A549 (cell line): ENCODE measurements around the gene TRAPPC10. TPM values are rescaled to one million over a fixed set of nuclear protein-coding genes. Genes with fewer than 3 reads are reported as not detected.

Experiments used
- ATAC-seq, 2 experiments: fragments of 200-7000 bp in 1 of 2; fragments of >200 bp in 1 of 2; cut with Nextera tagmentation in 1 of 2; cut with Tn5 transposase in 1 of 2; 3 replicates each; pipeline versions ENCODE4 v1.8.0 to v1.9.1; 2018 to 2020; ENCODE audit warnings: mild to moderate bottlenecking in 1 of 2, moderate library complexity in 1 of 2
- CTCF ChIA-PET: fragments of 300-600 bp; sonication (Branson Sonifier 250); formaldehyde crosslinking; extraction: SDS; loops from one replicate; lab custom pipeline; 2021; ENCODE audit warnings: antibody characterized with exemption, inconsistent platforms; lab: Yijun Ruan, JAX
- POLR2A ChIA-PET: fragments of 350-600 bp; formaldehyde crosslinking; extraction: SDS; loops from one replicate; lab custom pipeline; 2021; ENCODE audit warnings: antibody characterized with exemption, inconsistent platforms; lab: Yijun Ruan, JAX
- DNase-seq, 2 experiments: peaks; one replicate each; pipeline versions ENCODE4 v3.0.0 to v3.0.0-alpha.2; 2011 to 2016; ENCODE audit warnings: low read depth in 1 of 2, low spot score in 1 of 2
- FAIRE-seq: peaks from 2 replicates; lab custom pipeline; 2011; peaks lifted over from hg19 to GRCh38; lab: Jason Lieb, UNC
- H3K27ac ChIP-seq, 2 experiments: fragments of >200 bp; sonication (Bioruptor Twin); formaldehyde crosslinking; 3 replicates each; pipeline ENCODE4 v1.5.1; 2016 to 2017
- H3K4me1 ChIP-seq: fragments of >200 bp; sonication (Bioruptor Twin); formaldehyde crosslinking; 3 replicates; pipeline ENCODE4 v1.6.1; 2016
- H3K4me2 ChIP-seq: fragments of >200 bp; sonication (Bioruptor Twin); formaldehyde crosslinking; 3 replicates; pipeline ENCODE4 v1.6.1; 2016
- H3K4me3 ChIP-seq: fragments of >200 bp; sonication (Bioruptor Twin); formaldehyde crosslinking; 3 replicates; pipeline ENCODE4 v1.5.1; 2016
- H3K9me3 ChIP-seq: fragments of >200 bp; sonication (Bioruptor Twin); formaldehyde crosslinking; 3 replicates; pipeline ENCODE4 v1.6.1; 2016
- ATOH8 ChIP-seq: fragments of 250-450 bp; sonication (Bioruptor Pico); IDR thresholded peaks from 2 replicates; pipeline ENCODE4 v1.5.0; 2020; ENCODE audit warnings: low read depth, mild to moderate bottlenecking, moderate library complexity
- BCL3 ChIP-seq: fragments of >200 bp; sonication (Bioruptor Twin); formaldehyde crosslinking; IDR thresholded peaks from 3 replicates; pipeline ENCODE4 v1.6.1; 2016
- BHLHE40 ChIP-seq: IDR thresholded peaks from 2 replicates; pipeline ENCODE4 v1.6.1; 2012; ENCODE audit warnings: low read depth, low read length, inconsistent platforms
- CBX2 ChIP-seq: fragments of 200-600 bp; sonication (generic); IDR thresholded peaks from 2 replicates; pipeline ENCODE4 v1.6.1; 2016; ENCODE audit warnings: low read depth, mild to moderate bottlenecking, borderline replicate concordance
- CHD4 ChIP-seq: fragments of 200-600 bp; sonication (generic); IDR thresholded peaks from 2 replicates; pipeline ENCODE4 v1.6.1; 2016; ENCODE audit warnings: antibody characterized with exemption, mild to moderate bottlenecking, borderline replicate concordance
- CTCF ChIP-seq: fragments of >200 bp; sonication (Bioruptor Twin); formaldehyde crosslinking; IDR thresholded peaks from 3 replicates; pipeline ENCODE4 v1.5.1; 2016
- EHF ChIP-seq: fragments of 250-450 bp; sonication (Bioruptor Pico); IDR thresholded peaks from 2 replicates; pipeline ENCODE4 v1.5.0; 2020; ENCODE audit warnings: mild to moderate bottlenecking
- FOSL2 ChIP-seq, 2 experiments: fragments of 450-650 bp in 1 of 2; fragments of >200 bp in 1 of 2; sonication (Bioruptor Twin) in 1 of 2; formaldehyde crosslinking; IDR thresholded peaks; 2 replicates each; pipeline versions ENCODE4 v1.5.0 to v1.6.1; 2016 to 2020; ENCODE audit warnings: mild to moderate bottlenecking in 1 of 2, moderate library complexity in 1 of 2
- HEYL ChIP-seq: fragments of 250-450 bp; sonication (Bioruptor Pico); IDR thresholded peaks from 2 replicates; pipeline ENCODE4 v1.8.0; 2021; ENCODE audit warnings: mild to moderate bottlenecking, moderate library complexity
- HOXA7 ChIP-seq: fragments of 250-450 bp; sonication (Bioruptor Pico); IDR thresholded peaks from 2 replicates; pipeline ENCODE4 v1.5.0; 2020; ENCODE audit warnings: mild to moderate bottlenecking, moderate library complexity
- HOXB13 ChIP-seq: fragments of 250-450 bp; sonication (Bioruptor Pico); IDR thresholded peaks from 2 replicates; pipeline ENCODE4 v1.5.0; 2020; ENCODE audit warnings: low read depth, mild to moderate bottlenecking, moderate library complexity
- JUNB ChIP-seq: fragments of >200 bp; sonication (Bioruptor Twin); formaldehyde crosslinking; IDR thresholded peaks from 2 replicates; pipeline ENCODE4 v1.6.1; 2016
- MAZ ChIP-seq: fragments of 150-350 bp; IDR thresholded peaks from 2 replicates; pipeline ENCODE4 v1.6.1; 2014; ENCODE audit warnings: antibody characterized with exemption, low read depth, low read length, borderline replicate concordance
- MYC ChIP-seq: IDR thresholded peaks from 2 replicates; pipeline ENCODE4 v1.6.1; 2012; ENCODE audit warnings: mild to moderate bottlenecking, inconsistent platforms, low read length, improper control_type of control experiment, borderline replicate concordance
- NFE2L2 ChIP-seq: fragments of 150-350 bp; conservative IDR thresholded peaks from 2 replicates; pipeline ENCODE4 v1.6.1; 2014; ENCODE audit warnings: low read length
- PHF8 ChIP-seq: fragments of 200-600 bp; sonication (generic); IDR thresholded peaks from 2 replicates; pipeline ENCODE4 v1.6.1; 2016; ENCODE audit warnings: low read depth, mild to moderate bottlenecking, antibody characterized with exemption, moderate library complexity, borderline replicate concordance
- RCOR1 ChIP-seq: fragments of 150-350 bp; IDR thresholded peaks from 2 replicates; pipeline ENCODE4 v1.6.1; 2014; ENCODE audit warnings: antibody characterized with exemption, low read length, low read depth
- RFX5 ChIP-seq: fragments of 450-650 bp; IDR thresholded peaks from 2 replicates; pipeline ENCODE4 v1.7.1; 2014; ENCODE audit warnings: antibody characterized with exemption, mild to moderate bottlenecking, moderate library complexity
- RNF2 ChIP-seq: fragments of 200-600 bp; sonication (generic); IDR thresholded peaks from 2 replicates; pipeline ENCODE4 v1.6.1; 2016; ENCODE audit warnings: low read depth, mild to moderate bottlenecking, antibody characterized with exemption, moderate library complexity, borderline replicate concordance
- SMC3 ChIP-seq: fragments of >200 bp; sonication (Bioruptor Twin); formaldehyde crosslinking; IDR thresholded peaks from 3 replicates; pipeline ENCODE4 v1.6.1; 2018; ENCODE audit warnings: inconsistent platforms
- SREBF2 ChIP-seq: fragments of 450-650 bp; IDR thresholded peaks from 2 replicates; pipeline ENCODE4 v1.6.1; 2014; ENCODE audit warnings: mild to moderate bottlenecking, moderate library complexity
- TFCP2L1 ChIP-seq: fragments of 250-450 bp; sonication (Bioruptor Pico); IDR thresholded peaks from 2 replicates; pipeline ENCODE4 v1.5.0; 2021; ENCODE audit warnings: mild to moderate bottlenecking
- ZFP36 ChIP-seq: fragments of 450-650 bp; IDR thresholded peaks from 2 replicates; pipeline ENCODE4 v1.6.1; 2014; ENCODE audit warnings: borderline replicate concordance; ENCODE audit not compliant: partially characterized antibody
- ZNF302 ChIP-seq: fragments of 250-450 bp; sonication (Bioruptor Pico); IDR thresholded peaks from 2 replicates; pipeline ENCODE4 v1.9.0; 2021; ENCODE audit warnings: inconsistent platforms, mild to moderate bottlenecking, moderate library complexity
- ZSCAN20 ChIP-seq: fragments of 250-450 bp; sonication (Bioruptor Pico); IDR thresholded peaks from 2 replicates; pipeline ENCODE4 v1.8.0; 2022; ENCODE audit warnings: mild to moderate bottlenecking, moderate library complexity
- WGBS: methylation state at CpG from one replicate; pipeline ENCODE4 v1.1.6; 2017; ENCODE audit errors: missing lambda C conversion rate; 5-methylcytosine and 5-hydroxymethylcytosine counted together
- polyA plus RNA-seq, 4 experiments: library from polyadenylated mRNA; depleted of rRNA in 3 of 4; stranded (reverse); fragments of >200 nt; fragmentation: RNase III in 1 of 4; extraction: RNeasy Plus Mini Kit Qiagen cat#74134 plus additional on column Dnase treatment in 1 of 4; gene quantifications; 2 replicates in 3 of 4; 3 replicates in 1 of 4; pipeline ENCODE4 v1.2.3, GENCODE V29; 2011 to 2017

Gene TRAPPC10
- polyA plus RNA-seq, 2 of the 4 experiments (the other 2 are of a cell fraction): 11.8 to 27.7 TPM

GRCh38 chr21:44057055-44057454 is 44.9 kb downstream of the TRAPPC10 start:
- WGBS: 92% methylated on average over 9 of the region's 9 CpGs
- FAIRE-seq: no peak
- CTCF ChIA-PET: no interaction called here
- Histone ChIP-seq H3K4me1 (0 out of 3 replicates have a peak, but pooled peaks cover 2% of the 10 kb centered on the region), H3K9me3 (no peaks in the 10 kb centered on the region), H3K27ac (no peak overlapping the region), H3K4me2 (no peak overlapping the region), H3K4me3 (no peak overlapping the region)
- DNase-seq: no peak
- POLR2A ChIA-PET: no interaction called here
- no peak for ATAC-seq
- TF ChIP-seq CHD4 (no peak), JUNB (no peak), ZFP36 (no peak), MAZ (no peak)
- TF ChIP-seq, all 56 proteins: peak for 0

- 93% methylated on average over 15 of the region's 15 CpGs for WGBS
- no peak for ATAC-seq
- Histone ChIP-seq H3K27ac (no peak overlapping the region), H3K4me3 (no peak overlapping the region), H3K4me2 (no peak overlapping the region), H3K4me1 (0 out of 3 replicates have a peak, but pooled peaks cover 2% of the 10 kb centered on the region), H3K9me3 (no peaks in the 10 kb centered on the region)
- CTCF ChIA-PET: interaction anchor here (0.7 to 1.2 kb wide), 2 partner anchors 12 to 247 kb away, joined by 3 to 4 read pairs; no protein-coding TSS in a partner anchor
- TF ChIP-seq MAZ (no peak), HOXB13 (CRISPR knock-in tag) (no peak), SREBF2 (no peak), JUNB (no peak), CBX2 (no peak), HOXA7 (CRISPR knock-in tag) (no peak), CTCF (no peak), BCL3 (no peak), NFE2L2 (no peak), TFCP2L1 (CRISPR knock-in tag) (no peak), FOSL2 (IDR thresholded peaks at IDR 0.05) (no peak), FOSL2 (CRISPR knock-in tag; IDR thresholded peaks at IDR 0.05) (no peak), CHD4 (no peak)
- FAIRE-seq: no peak
- DNase-seq: no peak
- POLR2A ChIA-PET: interaction anchor here (0.6 kb wide), 1 partner anchor 108 kb away, joined by 3 read pairs; no protein-coding TSS in a partner anchor
These were observed 46.0 kb downstream of the TRAPPC10 start for GRCh38 chr21:44057960-44058651.

GRCh38 chr21:44058652-44058964 is 46.5 kb downstream of the TRAPPC10 start:
- Histone ChIP-seq H3K9me3 (no peaks in the 10 kb centered on the region), H3K27ac (no peak overlapping the region), H3K4me2 (no peak overlapping the region), H3K4me3 (no peak overlapping the region), H3K4me1 (0 out of 3 replicates have a peak, but pooled peaks cover 2% of the 10 kb centered on the region)
- no peak for ATAC-seq
- ChIA-PET POLR2A (no interaction called here), CTCF (interaction anchor here (0.7 to 1.2 kb wide), 2 partner anchors 11 to 248 kb away, joined by 3 to 4 read pairs; no protein-coding TSS in a partner anchor)
- no peak for FAIRE-seq
- no peak for DNase-seq
- 90% methylated on average over 12 of the region's 12 CpGs for WGBS
- TF ChIP-seq MYC: no peak
- no peak for TF ChIP-seq EHF
- TF ChIP-seq RCOR1: no peak
- TF ChIP-seq RFX5: no peak
- no peak for TF ChIP-seq SMC3
- no peak for TF ChIP-seq BHLHE40
- TF ChIP-seq HEYL (CRISPR knock-in tag): no peak
- no peak for TF ChIP-seq RNF2
- no peak for TF ChIP-seq ATOH8 (CRISPR knock-in tag)
- TF ChIP-seq ZNF302 (CRISPR knock-in tag): no peak
- TF ChIP-seq ZSCAN20 (CRISPR knock-in tag): no peak
- no peak for TF ChIP-seq HOXB13 (CRISPR knock-in tag)
- TF ChIP-seq NFE2L2: no peak
- TF ChIP-seq CHD4: no peak
- no peak for TF ChIP-seq PHF8
